SK-N-SH treated with all-trans-retinoic acid at 6 μM for 48 hours (cell line): ENCODE data around the gene TEX13C.

Experiments used
- ATAC-seq: fragments of 200-7000 bp; cut with Tn5 transposase; 3 replicates; pipeline ENCODE4 v1.9.1; 2020; ENCODE audit warnings: mild to moderate bottlenecking, moderate library complexity
- ARNTL ChIP-seq: fragments of 450-650 bp; formaldehyde crosslinking; IDR thresholded peaks from 2 replicates; pipeline ENCODE4 v1.5.0; 2020; ENCODE audit warnings: low read depth, mild to moderate bottlenecking, moderate library complexity, borderline replicate concordance
- BACH2 ChIP-seq: fragments of 250-450 bp; sonication (Bioruptor Pico); IDR thresholded peaks from 2 replicates; pipeline ENCODE4 v1.9.0; 2021; ENCODE audit warnings: mild to moderate bottlenecking, borderline replicate concordance
- CREB5 ChIP-seq: fragments of 250-450 bp; sonication (Bioruptor Pico); IDR thresholded peaks from 2 replicates; pipeline ENCODE4 v1.5.1; 2020; ENCODE audit warnings: low read depth, mild to moderate bottlenecking, moderate library complexity
- CSDC2 ChIP-seq: fragments of 250-450 bp; sonication (Bioruptor Pico); IDR thresholded peaks from 2 replicates; pipeline ENCODE4 v1.5.0; 2020; ENCODE audit warnings: mild to moderate bottlenecking, moderate library complexity
- CSRNP3 ChIP-seq: fragments of 250-450 bp; sonication (Bioruptor Pico); IDR thresholded peaks from 2 replicates; pipeline ENCODE4 v1.5.1; 2021; ENCODE audit warnings: mild to moderate bottlenecking, moderate library complexity
- ESRRG ChIP-seq: fragments of 250-450 bp; sonication (Bioruptor Pico); IDR thresholded peaks from 2 replicates; pipeline ENCODE4 v1.6.1; 2021; ENCODE audit warnings: mild to moderate bottlenecking
- GLIS3 ChIP-seq: fragments of 250-450 bp; sonication (Bioruptor Pico); IDR thresholded peaks from 2 replicates; pipeline ENCODE4 v1.5.0; 2020; ENCODE audit warnings: mild to moderate bottlenecking, moderate library complexity
- ISL1 ChIP-seq: fragments of 250-450 bp; sonication (Bioruptor Pico); IDR thresholded peaks from 2 replicates; pipeline ENCODE4 v2.1.2; 2022; ENCODE audit warnings: mild to moderate bottlenecking, moderate library complexity
- PATZ1 ChIP-seq: fragments of 250-450 bp; sonication (Bioruptor Pico); IDR thresholded peaks from 2 replicates; pipeline ENCODE4 v1.8.0; 2020; ENCODE audit warnings: mild to moderate bottlenecking, moderate library complexity, borderline replicate concordance
- POU6F1 ChIP-seq: fragments of 250-450 bp; sonication (Bioruptor Pico); IDR thresholded peaks from 2 replicates; pipeline ENCODE4 v1.8.0; 2021; ENCODE audit warnings: low read depth, mild to moderate bottlenecking, moderate library complexity, borderline replicate concordance
- PPARA ChIP-seq: fragments of 250-450 bp; sonication (Bioruptor Pico); IDR thresholded peaks from 2 replicates; pipeline ENCODE4 v1.5.0; 2020; ENCODE audit warnings: mild to moderate bottlenecking, borderline replicate concordance
- RARB ChIP-seq: fragments of 250-450 bp; sonication (Bioruptor Pico); IDR thresholded peaks from 2 replicates; pipeline ENCODE4 v1.8.0; 2021; ENCODE audit warnings: mild to moderate bottlenecking, moderate library complexity
- SNAI2 ChIP-seq: fragments of 250-450 bp; sonication (Bioruptor Pico); IDR thresholded peaks from 2 replicates; pipeline ENCODE4 v1.5.0; 2020; ENCODE audit warnings: mild to moderate bottlenecking, moderate library complexity
- TCF4 ChIP-seq: fragments of 250-450 bp; sonication (Bioruptor Pico); IDR thresholded peaks from 2 replicates; pipeline ENCODE4 v1.8.0; 2021; ENCODE audit warnings: mild to moderate bottlenecking, moderate library complexity, borderline replicate concordance
- TOX ChIP-seq: fragments of 250-450 bp; sonication (Bioruptor Pico); IDR thresholded peaks from 2 replicates; pipeline ENCODE4 v1.8.0; 2021; ENCODE audit warnings: mild to moderate bottlenecking, moderate library complexity, borderline replicate concordance
- TSHZ2 ChIP-seq: fragments of 250-450 bp; sonication (Bioruptor Pico); IDR thresholded peaks from 2 replicates; pipeline ENCODE4 v1.5.0; 2020; ENCODE audit warnings: mild to moderate bottlenecking, moderate library complexity
- ZC3H10 ChIP-seq: fragments of 250-450 bp; sonication (Bioruptor Pico); IDR thresholded peaks from 2 replicates; pipeline ENCODE4 v1.5.1; 2021; ENCODE audit warnings: mild to moderate bottlenecking, moderate library complexity
- ZFP3 ChIP-seq: fragments of 250-450 bp; sonication (Bioruptor Pico); IDR thresholded peaks from 2 replicates; pipeline ENCODE4 v1.5.0; 2020; ENCODE audit warnings: mild to moderate bottlenecking, moderate library complexity
- ZFP30 ChIP-seq: fragments of 450-650 bp; formaldehyde crosslinking; IDR thresholded peaks from 2 replicates; pipeline ENCODE4 v1.5.0; 2022; ENCODE audit warnings: mild to moderate bottlenecking, moderate library complexity
- ZNF70 ChIP-seq: fragments of 450-650 bp; formaldehyde crosslinking; IDR thresholded peaks from 2 replicates; pipeline ENCODE4 v1.5.0; 2020; ENCODE audit warnings: mild to moderate bottlenecking, moderate library complexity
- ZNF8 ChIP-seq: fragments of 450-650 bp; formaldehyde crosslinking; IDR thresholded peaks from 2 replicates; pipeline ENCODE4 v1.5.0; 2020; ENCODE audit warnings: mild to moderate bottlenecking, moderate library complexity

Gene TEX13C

GRCh38 chrX:125295337-125295736 is 24.3 kb upstream of the TEX13C start:
- ATAC-seq, result no peak
- TF ChIP-seq TCF4 (CRISPR knock-in tag) (no peak), SNAI2 (CRISPR knock-in tag) (no peak), POU6F1 (CRISPR knock-in tag) (no peak), CSRNP3 (CRISPR knock-in tag) (no peak), PATZ1 (CRISPR knock-in tag) (no peak), ARNTL (CRISPR knock-in tag) (no peak), CREB5 (no peak), ISL1 (no peak), GLIS3 (no peak), ZC3H10 (CRISPR knock-in tag) (no peak)

- no peak for TF ChIP-seq PATZ1 (CRISPR knock-in tag)
- no peak for TF ChIP-seq ZFP30 (CRISPR knock-in tag)
- no peak for ATAC-seq
These were observed 20.8 kb upstream of the TEX13C start for GRCh38 chrX:125298871-125299270.

- no peak for TF ChIP-seq ZC3H10 (CRISPR knock-in tag)
- no peak for TF ChIP-seq RARB (CRISPR knock-in tag)
- no peak for TF ChIP-seq ZFP3 (CRISPR knock-in tag)
- no peak for TF ChIP-seq CSDC2 (CRISPR knock-in tag)
- no peak for TF ChIP-seq TOX (CRISPR knock-in tag)
- no peak for TF ChIP-seq PATZ1 (CRISPR knock-in tag)
- no peak for TF ChIP-seq ZNF8 (CRISPR knock-in tag)
- no peak for TF ChIP-seq ZNF70 (CRISPR knock-in tag)
- no peak for TF ChIP-seq ESRRG (CRISPR knock-in tag)
These were observed 13.3 kb upstream of the TEX13C start for GRCh38 chrX:125306335-125306866.

GRCh38 chrX:125308653-125309052 is 11.0 kb upstream of the TEX13C start:
- no peak for ATAC-seq
- TF ChIP-seq PATZ1 (CRISPR knock-in tag) (no peak), BACH2 (CRISPR knock-in tag) (no peak), TOX (CRISPR knock-in tag) (no peak), PPARA (CRISPR knock-in tag) (no peak), ISL1 (no peak), RARB (CRISPR knock-in tag) (no peak), GLIS3 (no peak), ZC3H10 (CRISPR knock-in tag) (no peak), TSHZ2 (no peak), ARNTL (CRISPR knock-in tag) (no peak), SNAI2 (CRISPR knock-in tag) (no peak), ZFP3 (CRISPR knock-in tag) (no peak)

More at GRCh38 chrX:125306335-125306866, 13.3 kb upstream of the TEX13C start:
- ATAC-seq, result no peak
